GM21825 (cell line): ENCODE results near the gene MR1.

Experiments
- ATAC-seq: cut with Tn5 transposase; IDR thresholded peaks from one replicate; pipeline ENCODE4 v1.9.1; 2021; ENCODE audit warnings: mild to moderate bottlenecking, moderate library complexity; ENCODE audit not compliant: unreplicated experiment

The MR1 gene

DNA sequence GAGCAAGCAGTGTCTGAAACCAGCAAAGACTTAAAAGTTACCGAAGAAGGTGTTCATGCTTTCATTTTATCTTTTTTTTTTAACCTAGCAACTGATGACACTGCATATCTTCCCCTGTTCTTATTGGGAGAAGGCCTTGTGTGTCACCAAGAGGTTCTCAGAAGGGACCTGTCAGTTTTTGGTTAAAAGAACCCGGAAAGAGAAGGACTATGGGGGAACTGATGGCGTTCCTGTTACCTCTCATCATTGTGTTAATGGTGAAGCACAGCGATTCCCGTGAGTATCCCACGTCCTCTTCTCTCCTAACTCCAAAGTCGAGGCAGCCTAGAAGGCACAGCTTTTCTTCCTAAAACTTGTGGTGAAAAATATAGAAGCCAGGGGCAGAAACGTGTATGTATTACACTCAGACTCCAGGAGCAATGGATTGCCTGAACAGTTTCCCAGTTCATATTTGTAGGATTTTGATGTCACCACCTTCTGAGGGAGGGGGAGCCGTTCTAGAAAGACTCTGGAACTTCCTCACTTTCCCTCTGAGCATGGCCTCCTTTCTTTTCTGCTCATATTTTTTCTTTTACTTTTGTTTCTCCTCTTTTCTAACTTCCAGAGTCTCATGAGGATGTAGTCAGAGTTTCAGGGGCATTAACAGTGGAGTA, at the start of gene MR1:
MR1 (plus strand) TSS at position 185 of the 653 bp plus-strand sequence; CDS start at position 210, 25 bp downstream.
- peak; percentile 91 for ATAC-seq

DNA sequence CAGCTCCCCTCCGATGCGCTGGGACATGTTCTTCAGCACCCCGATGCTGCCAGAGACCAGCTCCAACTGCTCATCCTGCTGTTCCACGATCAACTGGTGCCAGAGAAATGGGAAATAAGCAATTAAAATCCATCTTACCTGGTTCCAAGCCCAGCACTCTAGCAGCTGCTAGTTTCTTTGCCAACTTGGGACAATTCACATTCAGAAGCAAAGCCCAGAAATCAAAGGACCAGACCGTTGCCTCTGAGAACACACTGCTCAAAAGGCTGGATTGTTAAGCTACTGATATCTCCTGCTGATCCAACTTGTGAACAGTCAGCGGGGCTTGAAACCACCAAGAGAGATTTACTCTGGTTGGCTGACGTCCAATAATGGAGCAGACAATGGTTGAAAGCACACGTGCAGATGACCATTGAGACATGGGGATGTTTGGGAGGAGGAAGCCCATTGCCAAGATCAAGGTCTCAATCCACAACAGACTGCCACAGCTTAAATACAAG, 45.5 kb upstream of the MR1 start:
- no peak for ATAC-seq

DNA sequence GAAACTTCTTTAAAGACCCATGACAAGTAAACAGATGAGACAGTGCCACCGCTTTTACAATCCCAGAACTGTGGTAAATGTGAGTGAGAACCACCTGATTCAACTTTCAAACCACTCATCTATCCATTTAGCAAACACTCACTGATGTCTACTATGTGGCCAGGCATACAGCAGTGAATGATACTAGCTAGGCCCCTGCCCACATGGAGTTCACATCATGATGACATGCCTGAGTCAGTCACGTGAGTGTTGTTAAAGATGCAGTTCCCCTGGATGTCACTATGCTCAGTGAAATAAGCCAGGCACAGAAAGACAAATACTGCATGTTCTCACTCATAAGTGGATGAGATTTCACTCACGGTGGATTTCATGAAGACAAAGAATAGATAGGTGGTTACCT, 39.5 kb upstream of the MR1 start:
- no peak for ATAC-seq

DNA sequence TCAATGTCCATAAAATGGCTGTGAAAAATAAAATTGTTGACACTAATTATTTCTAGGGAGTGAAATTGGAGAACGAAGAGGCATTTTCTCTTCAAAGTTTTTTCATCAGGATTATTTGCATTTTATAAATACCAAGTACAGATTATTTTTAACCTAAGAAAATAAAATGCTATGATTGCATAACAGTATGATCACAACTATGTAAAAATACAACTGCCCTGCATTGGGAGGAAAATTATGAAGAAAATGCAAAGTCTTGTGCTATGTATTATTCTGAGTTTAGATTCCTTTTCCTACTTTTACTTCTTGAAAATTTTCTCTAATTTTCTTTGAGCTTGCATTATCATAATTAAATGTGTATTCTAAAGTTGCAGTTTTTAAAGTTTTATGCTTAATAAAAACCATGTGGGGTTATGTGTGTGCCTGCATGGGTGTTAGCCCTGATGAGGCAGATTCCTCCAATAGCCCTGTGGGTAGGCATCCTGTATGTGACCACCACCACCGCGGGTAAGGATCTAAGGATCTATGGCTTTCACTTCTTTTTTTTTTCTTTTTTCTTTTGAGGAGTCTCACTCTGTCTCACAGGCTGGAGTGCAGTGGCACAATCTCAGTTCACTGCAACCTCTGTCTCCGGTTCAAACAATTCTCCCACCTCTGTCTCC, 35.8 kb upstream of the MR1 start:
- ATAC-seq = no peak

DNA sequence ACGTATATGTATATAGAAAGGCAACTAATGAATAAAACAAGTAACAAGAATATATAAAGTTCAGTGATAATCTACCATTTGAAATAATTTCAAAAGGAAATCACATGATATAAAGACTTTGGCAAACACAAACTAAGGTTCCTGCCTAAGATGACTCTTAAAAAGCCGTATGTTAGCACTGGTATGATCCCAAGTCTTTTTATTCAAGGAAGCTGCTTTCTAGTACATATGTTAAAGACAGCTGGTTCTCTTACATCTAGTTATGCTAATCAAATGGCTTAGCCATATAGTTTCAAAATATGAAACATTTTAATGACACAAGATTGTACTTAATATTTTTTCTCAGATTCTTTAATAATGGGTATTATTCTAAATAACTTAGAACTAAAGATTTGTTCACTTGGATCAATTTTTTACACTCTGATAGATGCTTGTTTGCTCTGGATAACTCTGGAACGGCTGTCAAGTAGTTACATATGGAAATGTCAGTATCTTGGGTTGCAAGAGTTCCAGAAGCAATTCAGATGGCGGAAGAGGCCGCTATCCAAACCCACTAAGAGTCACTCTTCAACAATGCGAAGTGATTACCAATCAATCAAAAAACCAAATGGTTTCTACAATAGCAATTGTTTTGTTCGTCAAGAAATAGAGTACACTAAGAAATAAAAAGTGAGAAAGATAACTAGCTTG, 32.5 kb upstream of the MR1 start:
- ATAC-seq = no peak

DNA sequence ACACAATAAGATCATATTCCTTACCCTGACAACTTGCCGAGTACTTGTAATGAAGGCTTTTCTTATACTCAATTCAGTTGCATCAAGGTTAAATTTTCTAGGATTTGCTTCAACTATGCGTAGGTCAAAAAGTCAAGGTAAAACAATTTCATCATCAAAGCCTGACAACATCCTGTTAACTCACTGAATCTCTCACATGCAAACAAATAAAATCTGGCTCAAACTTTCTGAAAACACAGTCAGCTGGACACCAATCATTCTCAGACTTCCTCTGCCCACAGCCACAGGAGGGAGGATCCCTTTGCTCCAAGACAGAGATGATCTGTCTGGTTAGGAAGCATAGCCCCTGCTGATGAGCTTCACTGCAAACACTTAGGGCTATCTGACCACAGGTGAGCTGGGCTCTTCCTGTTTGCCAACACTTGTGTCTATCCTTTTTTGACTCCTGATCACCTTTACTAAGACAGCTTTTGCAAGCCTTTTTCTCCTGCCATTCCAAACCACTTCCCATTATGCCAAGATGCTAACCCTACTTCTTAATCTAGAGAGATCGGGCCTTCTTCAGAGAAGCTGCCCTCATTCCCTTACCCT, 31.1 kb upstream of the MR1 start:
- ATAC-seq = no peak

DNA sequence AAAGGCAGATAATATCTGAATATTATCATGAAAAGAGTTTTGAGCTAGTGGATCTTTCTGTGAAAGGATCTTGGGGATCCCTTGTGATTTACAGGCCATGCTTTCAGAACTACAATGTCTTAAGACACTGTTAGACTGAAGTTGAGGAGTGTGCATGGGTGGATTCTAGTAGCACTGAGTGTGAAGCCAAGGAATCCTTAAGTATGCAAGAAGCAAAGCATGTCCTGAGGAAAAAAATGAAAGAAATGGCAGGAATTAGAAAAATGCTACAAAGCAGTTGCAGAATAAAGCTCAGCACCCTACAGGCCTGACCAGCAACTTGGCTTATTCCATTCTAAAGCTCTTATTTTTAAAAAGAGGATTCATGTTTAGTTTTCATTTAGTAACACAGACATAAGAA, 23.0 kb upstream of the MR1 start:
- ATAC-seq = no peak

DNA sequence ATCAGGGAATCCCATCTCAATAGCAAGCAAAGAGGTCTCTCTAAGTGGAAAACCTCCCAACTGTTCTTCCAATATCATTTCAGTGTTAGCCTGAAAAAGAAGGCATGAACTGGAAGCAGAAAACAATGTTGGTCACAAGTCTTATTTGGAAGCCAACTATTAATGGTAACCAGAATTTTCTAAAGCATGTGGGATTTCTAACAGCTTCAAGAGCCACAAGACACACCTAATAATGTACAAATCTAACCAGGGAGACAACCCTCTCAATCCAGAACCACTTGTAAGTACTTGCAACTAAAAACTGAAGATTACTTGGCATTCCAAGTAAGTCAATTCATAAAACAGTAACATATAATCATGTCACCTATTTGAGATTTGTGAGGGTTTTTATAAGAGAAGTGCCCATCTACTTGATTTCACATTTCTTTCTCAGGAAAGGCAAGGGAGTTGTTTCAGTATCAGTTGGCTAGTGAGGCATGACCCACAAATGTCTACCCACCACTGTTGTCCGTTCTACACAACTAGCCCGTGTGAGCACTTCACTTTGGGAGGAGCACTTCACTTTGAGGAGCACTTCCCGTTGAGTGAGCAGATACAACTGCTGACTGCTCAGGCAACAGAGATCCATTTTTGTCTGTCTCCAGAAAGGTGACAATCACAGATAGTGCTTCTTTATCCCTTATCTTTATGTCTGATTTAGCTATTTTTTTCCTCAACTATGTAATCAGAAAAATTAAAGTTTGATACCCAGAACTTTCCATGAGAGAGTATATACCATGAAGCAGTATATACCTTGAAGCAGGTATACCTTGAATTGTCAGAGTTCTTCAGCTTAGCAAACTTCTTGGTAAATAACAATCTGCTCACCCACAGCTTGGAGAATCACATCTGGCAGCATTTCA, 22.2 kb upstream of the MR1 start:
- ATAC-seq = no peak

DNA sequence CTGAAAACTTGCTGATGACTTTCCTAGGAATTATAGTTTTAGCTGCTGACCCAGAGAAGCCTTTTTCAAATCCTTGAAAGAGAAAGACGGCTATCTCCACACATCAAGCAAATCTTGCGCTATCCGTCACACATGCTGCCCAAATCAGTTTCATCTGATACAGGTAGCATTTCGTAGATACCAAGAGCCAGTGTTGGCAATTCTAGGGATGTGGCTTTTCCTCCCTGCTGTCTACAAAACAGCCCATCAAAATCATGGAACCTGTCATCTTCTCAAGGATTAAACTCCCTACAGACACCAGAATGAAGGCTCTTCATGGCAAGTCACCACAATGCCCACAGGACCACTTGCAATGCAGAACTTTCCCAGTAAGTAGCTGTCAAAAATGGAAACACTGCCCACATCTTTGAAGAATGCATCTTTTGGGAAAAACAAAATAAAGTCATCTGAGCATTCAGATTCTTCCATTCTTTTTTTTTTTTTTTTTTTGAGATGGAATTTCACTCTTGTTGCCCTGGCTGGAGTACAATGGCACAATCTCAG, 21.5 kb upstream of the MR1 start:
- no peak for ATAC-seq

DNA sequence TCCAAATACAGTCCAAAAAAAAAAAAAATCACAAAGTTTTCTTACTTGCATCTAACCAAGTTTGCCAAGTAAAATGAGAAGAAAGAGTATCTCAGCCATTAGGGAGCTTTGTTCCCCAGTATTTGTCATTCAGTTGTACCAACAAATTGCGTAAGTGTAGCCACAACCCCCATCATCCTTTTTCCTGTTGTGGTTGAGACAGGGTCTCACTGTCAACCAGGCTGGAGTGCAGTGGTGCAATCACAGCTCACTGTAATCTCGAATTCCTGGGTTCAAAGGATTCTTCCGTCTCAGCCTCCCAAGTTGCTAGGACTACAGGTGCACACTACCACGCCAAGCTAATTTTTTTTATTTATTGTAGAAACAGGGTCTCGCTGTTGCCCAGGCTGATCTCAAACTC, 20.6 kb upstream of the MR1 start:
- no peak for ATAC-seq

DNA sequence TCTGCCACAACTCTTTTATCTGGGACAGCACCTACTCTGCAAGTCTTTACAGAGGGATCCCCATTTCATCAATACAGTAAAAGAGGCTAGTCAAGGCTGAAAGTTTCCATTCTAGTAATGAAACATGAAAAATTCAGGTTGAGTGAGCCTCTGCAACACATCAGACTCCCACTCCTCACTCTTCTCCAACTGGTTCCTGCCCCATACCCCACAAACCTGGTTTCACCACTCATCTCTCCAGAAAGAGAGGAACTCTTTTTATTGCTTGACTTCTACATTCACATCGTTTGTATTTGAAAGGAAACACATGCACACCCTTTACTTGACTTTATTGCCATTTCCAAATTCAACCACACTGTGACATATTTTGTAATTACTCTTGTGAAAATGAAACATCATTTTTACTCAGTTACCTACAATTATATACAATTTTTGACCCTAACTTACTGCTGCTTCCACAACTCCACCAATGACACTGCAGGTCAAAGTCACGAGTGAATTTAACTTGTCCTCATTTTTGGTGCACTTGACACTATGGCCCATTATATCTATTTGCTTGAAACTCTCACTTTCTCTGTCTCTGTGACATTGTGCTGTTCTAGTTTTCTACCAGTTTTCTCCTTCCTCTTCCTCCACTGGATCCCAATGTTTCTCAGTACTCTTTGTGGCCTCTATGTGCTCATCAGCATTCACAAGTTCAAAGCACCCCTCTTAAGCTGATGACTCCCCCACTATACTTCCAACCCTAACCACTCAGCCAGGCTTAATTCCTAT, 19.1 kb upstream of the MR1 start:
- ATAC-seq = no peak

DNA sequence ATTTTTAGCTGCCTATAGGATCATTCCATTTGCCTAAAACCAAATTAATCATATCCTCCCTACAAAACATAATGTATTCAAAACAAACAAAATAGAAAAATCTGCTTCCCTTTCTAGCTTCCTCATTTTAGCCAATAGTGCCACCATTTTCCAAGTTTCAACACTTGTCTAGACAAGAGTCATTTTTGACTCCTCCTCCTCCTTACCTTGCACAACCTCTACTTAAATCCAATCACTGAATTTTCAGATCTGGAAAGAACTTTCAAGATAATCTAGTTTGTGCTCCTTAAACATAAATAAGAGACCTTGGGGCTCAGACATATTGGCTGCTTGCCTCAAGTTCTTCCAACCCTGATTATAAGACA, 18.6 kb upstream of the MR1 start:
- no peak for ATAC-seq

DNA sequence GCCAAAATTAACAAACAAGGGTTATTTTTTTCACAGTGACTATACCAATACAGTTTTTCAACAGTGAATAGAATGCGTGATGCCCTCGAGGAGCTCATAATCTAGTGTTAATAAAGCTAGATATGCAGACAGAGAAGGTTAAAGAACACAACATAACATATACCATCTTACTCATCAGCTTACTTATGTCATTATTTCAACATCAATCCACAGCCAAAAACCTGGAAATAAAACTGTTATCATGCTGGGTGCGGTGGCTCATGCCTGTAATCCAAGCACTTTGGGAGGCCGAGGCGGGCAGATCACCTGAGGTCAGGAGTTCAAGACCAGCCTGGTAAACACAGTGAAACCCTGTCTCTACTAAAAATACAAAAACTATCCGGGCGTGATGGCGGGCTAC, 17.2 kb upstream of the MR1 start:
- no peak for ATAC-seq

DNA sequence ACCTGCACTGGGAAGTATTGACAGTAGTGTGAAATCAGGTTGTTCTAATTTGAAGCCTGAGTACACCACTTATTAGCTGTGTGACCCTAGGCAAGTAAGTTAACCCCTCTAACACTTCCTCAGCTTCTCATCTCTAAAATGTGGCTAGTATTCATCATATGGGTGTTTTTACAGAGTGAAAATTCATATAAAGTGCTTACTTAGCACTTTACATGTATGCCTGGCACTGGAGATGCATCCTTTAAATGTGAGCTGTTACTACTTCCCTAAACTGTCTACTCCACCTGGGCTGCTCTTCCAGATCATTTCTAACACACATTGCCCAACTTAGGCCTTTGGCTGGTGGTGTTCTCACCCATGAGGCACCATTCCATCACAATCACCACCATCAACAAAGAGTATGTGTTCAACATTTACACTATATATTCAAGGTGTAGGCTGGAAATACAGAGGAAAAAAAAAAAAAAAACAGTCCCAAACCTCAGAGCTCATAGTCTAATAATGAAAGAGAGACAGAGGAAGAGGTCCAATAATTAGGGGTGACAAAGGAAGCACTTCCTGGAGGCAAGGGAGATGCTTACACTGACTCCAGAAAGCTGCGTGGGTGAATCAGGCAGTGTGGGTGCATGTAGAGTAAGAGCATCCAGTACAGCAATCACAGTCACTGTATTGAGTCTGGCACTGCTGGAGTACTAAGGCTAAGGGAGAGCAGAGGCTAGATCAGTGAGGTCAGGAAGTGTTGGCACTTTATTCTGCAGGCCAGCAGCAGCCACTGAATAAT, 14.7 kb upstream of the MR1 start:
- no peak for ATAC-seq

DNA sequence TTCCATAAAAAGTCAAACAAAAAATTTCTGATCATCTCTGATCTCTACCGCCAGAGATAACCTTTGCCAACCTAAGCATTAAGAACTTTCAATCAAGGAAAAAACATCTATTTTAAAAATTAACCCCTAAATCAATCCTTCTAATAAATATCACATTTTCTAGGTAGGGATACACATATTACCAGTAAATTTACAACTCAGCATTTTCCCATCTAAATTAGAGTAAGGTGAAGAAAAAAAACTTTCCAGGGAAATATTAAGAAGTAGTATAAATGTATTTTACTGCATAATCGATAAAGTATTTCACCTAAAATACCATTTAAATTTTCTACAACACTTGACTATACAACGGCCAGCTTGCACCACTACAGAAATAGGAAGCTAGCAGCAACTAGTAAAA, 12.6 kb upstream of the MR1 start:
- no peak for ATAC-seq

DNA sequence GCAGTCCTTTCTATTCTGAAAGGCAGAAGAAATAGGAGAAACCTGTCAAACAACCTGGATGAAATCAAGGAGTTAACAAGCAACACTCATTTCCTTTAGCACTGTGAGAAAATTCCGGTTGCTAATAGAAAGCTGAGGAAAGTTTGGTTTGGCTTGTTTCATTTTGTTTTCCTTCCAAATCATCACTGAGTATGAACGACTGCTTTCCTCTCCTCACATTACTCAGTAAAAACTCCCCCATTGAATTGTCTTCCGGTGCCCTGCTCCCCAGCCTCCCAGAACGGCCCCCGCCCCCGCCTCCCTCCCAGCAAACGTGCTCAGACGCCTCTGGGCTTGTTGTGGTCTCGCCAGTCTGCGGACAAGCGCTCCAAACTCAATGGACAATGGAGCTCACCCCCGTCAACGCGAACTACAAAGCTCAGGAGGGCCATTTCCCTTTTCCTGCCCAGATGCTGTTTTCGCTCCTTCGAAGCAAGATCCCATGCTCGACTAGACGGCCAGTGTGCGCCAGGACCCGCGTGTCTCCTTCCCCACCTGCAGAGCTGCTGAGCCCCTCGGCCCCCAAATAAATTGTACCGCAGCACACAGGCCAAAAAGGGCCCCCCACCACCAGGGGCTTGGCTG, 11.9 kb upstream of the MR1 start:
- ATAC-seq = peak; percentile 44

DNA sequence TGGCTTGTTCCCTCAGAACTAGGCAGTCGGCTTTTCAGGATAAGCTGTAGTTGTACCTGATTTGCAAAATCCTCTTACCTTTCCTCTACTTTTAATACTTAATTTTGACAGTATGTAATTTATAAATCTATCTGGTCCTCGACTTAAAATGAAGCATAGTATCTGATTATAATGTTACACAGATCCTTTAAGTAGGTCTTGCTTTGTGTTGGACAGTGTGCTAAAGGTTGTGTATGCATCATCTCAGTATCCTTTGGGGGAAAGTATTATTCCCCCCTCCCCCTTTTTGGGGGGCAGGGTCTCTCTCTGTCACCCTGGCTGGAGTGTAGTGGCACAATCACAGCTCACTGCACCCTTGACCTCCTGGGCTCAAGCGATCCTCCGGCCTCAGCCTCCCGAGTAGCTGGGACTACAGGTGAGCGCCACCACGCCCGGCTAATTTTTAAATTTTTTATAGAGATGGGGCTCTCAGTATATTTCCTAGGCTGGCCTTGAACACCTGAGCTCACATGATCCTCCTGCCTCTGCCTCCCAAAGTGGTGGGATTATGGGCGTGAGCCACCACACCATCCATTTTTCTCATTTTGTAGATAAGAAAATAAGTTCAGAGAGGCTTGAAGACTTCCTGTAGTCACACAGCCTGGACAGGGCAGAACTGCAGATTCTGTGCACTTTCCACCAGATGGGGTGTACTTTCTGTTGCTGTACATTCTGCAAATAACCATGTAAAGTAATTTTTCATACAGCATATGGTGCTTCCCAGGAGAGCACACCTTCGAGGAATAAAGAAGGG, 10.3 kb upstream of the MR1 start:
- ATAC-seq = no peak

DNA sequence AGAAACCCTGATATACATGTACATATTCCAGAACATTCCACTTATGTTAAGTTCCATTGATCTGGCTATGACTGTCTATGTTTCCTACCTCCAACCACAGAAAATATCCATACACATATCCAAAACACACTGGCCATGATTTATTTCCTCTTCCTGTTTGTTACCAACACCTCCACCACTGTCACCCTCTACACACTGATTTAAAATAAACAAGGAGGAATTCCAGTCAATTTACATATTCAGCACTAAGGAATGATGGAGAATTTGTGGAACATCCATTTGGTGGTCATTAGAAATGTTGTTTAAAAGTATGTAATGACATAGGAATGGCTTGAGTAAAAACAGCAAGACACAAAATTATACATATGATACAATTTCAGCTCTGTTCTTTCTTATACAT, 5.6 kb upstream of the MR1 start:
- no peak for ATAC-seq
